GM18519 (cell line): Measurements from ENCODE around the gene CTDP1.

Source experiments
- ATAC-seq: cut with Tn5 transposase; IDR thresholded peaks from one replicate; pipeline ENCODE4 v1.9.1; 2021; ENCODE audit warnings: mild to moderate bottlenecking, moderate library complexity; ENCODE audit not compliant: unreplicated experiment, low FRiP score

CTDP1 gene

GRCh38 chr18:79643054-79643984 lies 36.3 kb upstream of the CTDP1 start:
- no peak for ATAC-seq

GRCh38 chr18:79644006-79644665 lies 35.5 kb upstream of the CTDP1 start:
- no peak for ATAC-seq

GRCh38 chr18:79644666-79645057 lies 34.9 kb upstream of the CTDP1 start:
- ATAC-seq: no peak

GRCh38 chr18:79645291-79645983 lies 34.2 kb upstream of the CTDP1 start:
- no peak for ATAC-seq

- no peak for ATAC-seq
Observed at GRCh38 chr18:79647307-79647706, 32.3 kb upstream of the CTDP1 start.

GRCh38 chr18:79650959-79651358 lies 28.6 kb upstream of the CTDP1 start:
- ATAC-seq: no peak

- no peak for ATAC-seq
Observed at GRCh38 chr18:79657342-79657996, 22.1 kb upstream of the CTDP1 start.

GRCh38 chr18:79658366-79658765 lies 21.2 kb upstream of the CTDP1 start:
- ATAC-seq: no peak

GRCh38 chr18:79659733-79660132 lies 19.9 kb upstream of the CTDP1 start:
- ATAC-seq: no peak

- no peak for ATAC-seq
Observed at GRCh38 chr18:79662034-79662433, 17.6 kb upstream of the CTDP1 start.

- ATAC-seq: no peak
Observed at GRCh38 chr18:79662439-79662838, 17.2 kb upstream of the CTDP1 start.

GRCh38 chr18:79664525-79665125 lies 15.0 kb upstream of the CTDP1 start:
- ATAC-seq: no peak

- ATAC-seq: no peak
Observed at GRCh38 chr18:79668203-79668602, 11.4 kb upstream of the CTDP1 start.

GRCh38 chr18:79672490-79673276 lies 6.9 kb upstream of the CTDP1 start:
- no peak for ATAC-seq

GRCh38 chr18:79677221-79677620 lies 2.4 kb upstream of the CTDP1 start:
- no peak for ATAC-seq

- ATAC-seq: no peak
Observed at GRCh38 chr18:79677840-79678239, 1.8 kb upstream of the CTDP1 start.

- peak; percentile 91 for ATAC-seq
Observed at GRCh38 chr18:79678665-79679551, 695 bp upstream of the CTDP1 start.

- ATAC-seq: no peak
Observed at GRCh38 chr18:79680100-79680879, 687 bp downstream of the CTDP1 start.
